ENCODE measurements around the gene SLC44A4.

DNA sequence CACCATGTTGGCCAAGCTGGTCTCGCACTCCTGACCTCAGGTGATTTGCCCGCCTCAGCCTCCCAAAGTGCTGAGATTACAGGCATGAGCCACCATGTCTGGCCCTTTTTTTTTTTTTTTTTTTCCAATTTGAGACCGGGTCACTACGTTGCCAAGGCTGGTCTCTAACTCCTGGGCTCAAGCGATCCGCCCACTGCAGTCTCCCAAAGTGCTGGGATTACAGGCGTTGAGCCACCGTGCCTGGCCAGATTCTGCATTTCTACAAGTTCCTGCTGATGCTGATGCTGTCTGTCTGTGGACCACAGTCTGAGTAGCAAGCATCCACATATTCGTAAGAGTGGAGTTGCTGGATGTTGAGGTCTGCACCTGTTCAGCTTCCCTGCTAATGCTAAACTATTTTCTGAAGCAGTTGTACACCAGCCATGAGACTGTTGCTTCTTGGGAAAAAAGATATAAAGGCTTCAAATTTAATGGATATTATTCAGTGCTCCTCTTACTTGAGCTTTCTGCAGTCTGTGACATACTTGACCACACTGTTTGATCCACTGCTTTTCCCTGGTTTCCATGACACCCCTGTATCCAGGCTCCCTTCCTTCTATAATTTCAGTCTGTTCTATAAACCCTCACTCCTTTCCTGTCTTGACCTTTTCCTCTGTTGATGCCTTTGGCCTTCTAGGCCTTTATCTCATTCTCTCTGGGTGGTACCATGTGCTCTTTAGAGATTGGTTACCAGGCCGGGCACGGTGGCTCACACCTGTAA lies 33.2 kb upstream of the SLC44A4 start:
- TF ChIP-seq, protein P1, sequence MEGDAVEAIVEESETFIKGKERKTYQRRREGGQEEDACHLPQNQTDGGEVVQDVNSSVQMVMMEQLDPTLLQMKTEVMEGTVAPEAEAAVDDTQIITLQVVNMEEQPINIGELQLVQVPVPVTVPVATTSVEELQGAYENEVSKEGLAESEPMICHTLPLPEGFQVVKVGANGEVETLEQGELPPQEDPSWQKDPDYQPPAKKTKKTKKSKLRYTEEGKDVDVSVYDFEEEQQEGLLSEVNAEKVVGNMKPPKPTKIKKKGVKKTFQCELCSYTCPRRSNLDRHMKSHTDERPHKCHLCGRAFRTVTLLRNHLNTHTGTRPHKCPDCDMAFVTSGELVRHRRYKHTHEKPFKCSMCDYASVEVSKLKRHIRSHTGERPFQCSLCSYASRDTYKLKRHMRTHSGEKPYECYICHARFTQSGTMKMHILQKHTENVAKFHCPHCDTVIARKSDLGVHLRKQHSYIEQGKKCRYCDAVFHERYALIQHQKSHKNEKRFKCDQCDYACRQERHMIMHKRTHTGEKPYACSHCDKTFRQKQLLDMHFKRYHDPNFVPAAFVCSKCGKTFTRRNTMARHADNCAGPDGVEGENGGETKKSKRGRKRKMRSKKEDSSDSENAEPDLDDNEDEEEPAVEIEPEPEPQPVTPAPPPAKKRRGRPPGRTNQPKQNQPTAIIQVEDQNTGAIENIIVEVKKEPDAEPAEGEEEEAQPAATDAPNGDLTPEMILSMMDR (conservative IDR thresholded peaks at IDR 0.05 in 1 of 2, IDR thresholded peaks at IDR 0.05 in 1 of 2; ENCODE audit: extremely low read depth in 1 of 2, insufficient read depth in 1 of 2, low read depth in 1 of 2, low read length in 2 of 2): no peak
- TF ChIP-seq EZH2 (IDR thresholded peaks at IDR 0.05; ENCODE audit: borderline replicate concordance, low read length): no peak

All from mammary epithelial cell (primary cell).